Measurements from ENCODE around the gene ENGASE.

GRCh38 chr17:79088247-79088996 lies 13.8 kb downstream of the ENGASE start:
- TF ChIP-seq POLR2AphosphoS5 (IDR thresholded peaks at IDR 0.05; ENCODE audit: low read depth, low read length) (no peak), FOXP2 (optimal IDR thresholded peaks at IDR 0.05; ENCODE audit: borderline replicate concordance, extremely low read depth, extremely low read length, insufficient read depth) (no peak), TAF1 (IDR thresholded peaks at IDR 0.05; ENCODE audit: borderline replicate concordance, insufficient read depth, low read length) (no peak), REST (IDR thresholded peaks at IDR 0.05; ENCODE audit: insufficient read depth in 1 of 2, low read depth in 2 of 2, low read length in 2 of 2) (no peak), SIN3A (IDR thresholded peaks at IDR 0.05; ENCODE audit: borderline replicate concordance, insufficient read depth, low read length) (no peak)
